Upper lobe of left lung (tissue), 6 donors: Measurements from ENCODE around the gene SLC51B. TPM values are rescaled to one million over a fixed set of nuclear protein-coding genes. Genes with fewer than 3 reads are reported as not detected.
"Not testable (repeated sequence)": the region's sequence is repeated elsewhere in the genome, so short reads cannot be mapped to it uniquely, and the experiment has no call there.

Experiments
- ATAC-seq, 2 donors: fragments of 200-7000 bp; cut with Tn5 transposase; one replicate each; pipeline ENCODE4 v1.9.1; 2022; ENCODE audit warnings: mild to moderate bottlenecking in 2 of 2, moderate library complexity in 2 of 2; ENCODE audit not compliant: low FRiP score in 2 of 2
- DNase-seq, 2 donors: peaks; one replicate each; pipeline ENCODE4 v3.0.0-alpha.2; 2019 to 2020
- H3K27ac ChIP-seq, 4 donors: fragments of 200-600 bp; sonication (generic); one replicate each; pipeline ENCODE4 v1.5.1; 2016 to 2019
- H3K27me3 ChIP-seq, 4 donors: fragments of 200-600 bp; sonication (generic); one replicate each; pipeline ENCODE4 v1.5.1; 2017 to 2019
- H3K36me3 ChIP-seq, 4 donors: fragments of 200-600 bp; sonication (generic); one replicate each; pipeline ENCODE4 v1.5.1; 2016 to 2019
- H3K4me1 ChIP-seq, 4 donors: fragments of 200-600 bp; sonication (generic); one replicate each; pipeline ENCODE4 v1.5.1; 2018 to 2019
- H3K4me3 ChIP-seq, 4 donors: fragments of 200-600 bp; sonication (generic); one replicate each; pipeline ENCODE4 v1.5.1; 2017 to 2019; ENCODE audit warnings: mild to moderate bottlenecking in 2 of 4, moderate library complexity in 1 of 4
- H3K9me3 ChIP-seq, 4 donors: fragments of 200-600 bp; sonication (generic); one replicate each; pipeline ENCODE4 v1.5.1; 2018 to 2019
- EP300 ChIP-seq, 4 donors: sonication (generic); formaldehyde crosslinking; IDR thresholded peaks; one replicate each; pipeline ENCODE4 v1.5.1; 2017; ENCODE audit warnings: antibody characterized with exemption in 4 of 4, control low read depth in 2 of 4
- POLR2A ChIP-seq, 4 donors: fragments of 450-650 bp; IDR thresholded peaks; one replicate each; pipeline ENCODE4 v1.5.1; 2016 to 2017; ENCODE audit warnings: antibody characterized with exemption in 4 of 4, mild to moderate bottlenecking in 2 of 4
- POLR2AphosphoS5 ChIP-seq, 2 donors: sonication (generic); formaldehyde crosslinking; IDR thresholded peaks; one replicate each; pipeline ENCODE4 v1.5.1; 2017; ENCODE audit warnings: antibody characterized with exemption in 2 of 2
- WGBS, 2 donors: methylation state at CpG; one replicate each; pipeline ENCODE4 v1.1.5; 2017 to 2018; 5-methylcytosine and 5-hydroxymethylcytosine counted together
- total RNA-seq, 6 donors: library from RNA; depleted of rRNA in 4 of 6; stranded (reverse); fragments of >200 nt in 4 of 6; gene quantifications; one replicate each; pipeline versions ENCODE4 v1.1.0 to v1.2.1, GENCODE V29; 2016 to 2021
- TF ChIP-seq, protein P1 (sequence below), 6 experiments: fragments of 450-650 bp in 4 of 6; fragments of 200-600 bp in 2 of 6; sonication (generic) in 2 of 6; IDR thresholded peaks; one replicate each; pipeline ENCODE4 v1.5.1; 2016 to 2019; ENCODE audit warnings: antibody characterized with exemption in 6 of 6
- donor health status: DM: no; HTN: no; CAD: no; lungs with moderate emphysema.
- donor health status: DM: no; HTN: yes; CAD: no; lungs with severe emphysema.

Gene SLC51B
- total RNA-seq, 6 donors from 2014 or later = 0.69 to 6.6 (median 4.4) TPM; not detected in 2

DNA sequence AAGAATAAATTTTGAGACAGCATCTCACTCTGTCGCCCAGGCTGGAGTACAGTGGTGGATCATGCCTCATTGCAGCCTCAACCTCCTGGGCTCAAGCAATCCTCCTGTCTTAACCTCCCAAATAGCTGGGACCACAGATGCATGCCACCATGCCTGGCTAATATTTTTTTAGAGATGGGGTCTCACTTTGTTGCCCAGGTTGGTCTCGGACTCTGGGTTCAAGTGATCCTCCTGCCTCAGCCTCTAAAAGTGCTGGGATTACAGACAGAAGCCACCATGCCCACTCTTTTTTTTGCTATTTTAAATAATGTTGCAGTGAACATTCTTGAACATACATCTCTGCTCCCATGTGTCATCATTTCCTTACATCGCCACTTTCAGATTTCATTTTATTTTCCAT lies 6.8 kb upstream of the SLC51B start:
- Histone ChIP-seq H3K27ac (no peak overlapping the region), H3K4me1 (peaks cover 0 to 14% (median 6%) of the 10 kb centered on the region in 4 donors), H3K9me3 (no peaks in the 10 kb centered on the region), H3K36me3 (no peaks in the 10 kb centered on the region), H3K27me3 (no peaks in the 10 kb centered on the region), H3K4me3 (no peak overlapping the region)
- ATAC-seq = no peak
- 95 to 99% methylated on average over 2 to 3 of the region's 3 CpGs for WGBS, 2 donors
- DNase-seq = no peak
- TF ChIP-seq POLR2A (IDR thresholded peaks at IDR 0.05) = no peak
- TF ChIP-seq EP300 (IDR thresholded peaks at IDR 0.05) = no peak
- TF ChIP-seq, protein P1, sequence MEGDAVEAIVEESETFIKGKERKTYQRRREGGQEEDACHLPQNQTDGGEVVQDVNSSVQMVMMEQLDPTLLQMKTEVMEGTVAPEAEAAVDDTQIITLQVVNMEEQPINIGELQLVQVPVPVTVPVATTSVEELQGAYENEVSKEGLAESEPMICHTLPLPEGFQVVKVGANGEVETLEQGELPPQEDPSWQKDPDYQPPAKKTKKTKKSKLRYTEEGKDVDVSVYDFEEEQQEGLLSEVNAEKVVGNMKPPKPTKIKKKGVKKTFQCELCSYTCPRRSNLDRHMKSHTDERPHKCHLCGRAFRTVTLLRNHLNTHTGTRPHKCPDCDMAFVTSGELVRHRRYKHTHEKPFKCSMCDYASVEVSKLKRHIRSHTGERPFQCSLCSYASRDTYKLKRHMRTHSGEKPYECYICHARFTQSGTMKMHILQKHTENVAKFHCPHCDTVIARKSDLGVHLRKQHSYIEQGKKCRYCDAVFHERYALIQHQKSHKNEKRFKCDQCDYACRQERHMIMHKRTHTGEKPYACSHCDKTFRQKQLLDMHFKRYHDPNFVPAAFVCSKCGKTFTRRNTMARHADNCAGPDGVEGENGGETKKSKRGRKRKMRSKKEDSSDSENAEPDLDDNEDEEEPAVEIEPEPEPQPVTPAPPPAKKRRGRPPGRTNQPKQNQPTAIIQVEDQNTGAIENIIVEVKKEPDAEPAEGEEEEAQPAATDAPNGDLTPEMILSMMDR (IDR thresholded peaks at IDR 0.05) = no peak
- TF ChIP-seq POLR2AphosphoS5 (IDR thresholded peaks at IDR 0.05) = no peak

- H3K27me3 ChIP-seq = no peaks in the 10 kb centered on the region
- DNase-seq (no peak), ATAC-seq (no peak)
- H3K4me1 ChIP-seq = peaks cover 0 to 12% (median 6%) of the 10 kb centered on the region in 4 donors
- WGBS, 2 donors = 73 to 83% methylated on average over 5 of the region's 5 CpGs
- H3K36me3 ChIP-seq = no peaks in the 10 kb centered on the region
- TF ChIP-seq, protein P1 (IDR thresholded peaks at IDR 0.05) = no peak
- TF ChIP-seq EP300 (IDR thresholded peaks at IDR 0.05) (no peak), POLR2AphosphoS5 (IDR thresholded peaks at IDR 0.05) (no peak), POLR2A (IDR thresholded peaks at IDR 0.05) (no peak)
- H3K9me3 ChIP-seq = no peaks in the 10 kb centered on the region
- no peak overlapping the region for H3K27ac ChIP-seq
- H3K4me3 ChIP-seq = no peak overlapping the region
Measured at GRCh38 chr15:65038836-65039235, 6.4 kb upstream of the SLC51B start.

DNA sequence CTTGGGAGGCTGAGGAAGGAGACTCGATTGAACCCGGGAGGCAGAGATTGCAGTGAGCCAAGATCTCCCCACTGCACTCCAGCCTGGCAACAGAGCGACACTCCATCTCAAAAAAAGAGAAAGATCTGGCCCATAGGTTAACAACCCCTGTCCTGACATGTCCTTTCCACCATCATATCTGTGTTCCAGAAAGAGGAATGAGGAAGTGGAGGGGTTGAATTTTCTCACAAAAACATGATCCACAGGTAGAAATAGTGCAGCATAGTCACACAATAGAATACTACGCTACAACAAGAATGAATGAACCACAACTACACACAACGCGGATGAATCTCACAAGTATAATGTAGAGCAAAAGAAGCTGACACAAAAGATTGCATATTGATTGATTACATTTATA lies 4.7 kb upstream of the SLC51B start:
- ATAC-seq = no peak
- Histone ChIP-seq H3K9me3 (no peaks in the 10 kb centered on the region), H3K4me3 (no peak overlapping the region), H3K4me1 (peaks cover 0 to 23% (median 19%) of the 10 kb centered on the region in 4 donors), H3K27me3 (no peaks in the 10 kb centered on the region), H3K36me3 (no peaks in the 10 kb centered on the region), H3K27ac (no peak overlapping the region)
- no peak for DNase-seq
- WGBS, 2 donors = 87 to 97% methylated on average over 6 of the region's 6 CpGs
- no peak for TF ChIP-seq EP300 (IDR thresholded peaks at IDR 0.05)
- no peak for TF ChIP-seq POLR2AphosphoS5 (IDR thresholded peaks at IDR 0.05)
- TF ChIP-seq, protein P1 (IDR thresholded peaks at IDR 0.05) = no peak
- TF ChIP-seq POLR2A (IDR thresholded peaks at IDR 0.05) = no peak

GRCh38 chr15:65041787-65042186 lies 3.4 kb upstream of the SLC51B start:
- Histone ChIP-seq H3K9me3 (no peaks in the 10 kb centered on the region), H3K36me3 (no peaks in the 10 kb centered on the region), H3K27ac (no peak overlapping the region), H3K27me3 (no peaks in the 10 kb centered on the region), H3K4me3 (no peak overlapping the region), H3K4me1 (peaks cover 0 to 28% (median 20%) of the 10 kb centered on the region in 4 donors)
- ATAC-seq (no peak), DNase-seq (no peak)
- TF ChIP-seq POLR2AphosphoS5 (IDR thresholded peaks at IDR 0.05) (no peak), POLR2A (IDR thresholded peaks at IDR 0.05) (no peak), EP300 (IDR thresholded peaks at IDR 0.05) (no peak)
- TF ChIP-seq, protein P1 (IDR thresholded peaks at IDR 0.05) = no peak
- 93 to 94% methylated on average over 2 of the region's 2 CpGs for WGBS, 2 donors

DNA sequence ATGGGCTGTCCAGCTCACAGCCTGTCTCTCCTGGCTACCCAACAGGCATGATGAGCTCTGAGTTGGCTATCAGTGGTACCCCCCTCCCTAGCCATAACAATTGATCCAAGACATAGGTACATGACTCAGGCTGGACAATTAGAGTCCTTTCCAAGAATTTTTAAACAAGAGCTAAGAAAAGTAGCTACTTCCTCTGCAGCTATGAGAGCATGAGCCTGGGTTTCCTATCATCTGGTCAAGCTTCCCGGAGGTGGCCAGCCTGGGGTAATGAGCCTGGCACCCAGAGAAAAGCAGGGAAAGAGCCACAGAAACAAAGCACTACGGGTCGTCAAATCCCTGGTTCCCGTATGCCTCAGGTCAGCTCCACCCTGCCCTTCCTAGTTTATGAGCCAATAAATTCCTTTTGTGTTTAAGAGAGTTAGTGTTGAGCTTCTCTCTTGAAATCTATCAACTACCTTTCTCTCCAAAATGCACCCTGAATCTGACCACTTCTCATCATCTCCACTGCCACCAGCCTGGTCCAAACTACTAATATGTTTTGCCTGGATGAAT lies 2.3 kb upstream of the SLC51B start:
- Histone ChIP-seq H3K27ac (peak overlapping the region in 1 of 4 donors; percentile 57), H3K9me3 (no peaks in the 10 kb centered on the region), H3K4me1 (peaks cover 0 to 28% (median 20%) of the 10 kb centered on the region in 4 donors), H3K27me3 (no peaks in the 10 kb centered on the region), H3K36me3 (no peaks in the 10 kb centered on the region), H3K4me3 (no peak overlapping the region)
- DNase-seq (no peak), ATAC-seq (no peak)
- TF ChIP-seq EP300 (IDR thresholded peaks at IDR 0.05) = no peak
- no peak for TF ChIP-seq POLR2A (IDR thresholded peaks at IDR 0.05)
- no peak for TF ChIP-seq POLR2AphosphoS5 (IDR thresholded peaks at IDR 0.05)
- TF ChIP-seq, protein P1 (IDR thresholded peaks at IDR 0.05) = no peak
- WGBS, 2 donors = 51 to 60% methylated on average over 4 of the region's 4 CpGs

DNA sequence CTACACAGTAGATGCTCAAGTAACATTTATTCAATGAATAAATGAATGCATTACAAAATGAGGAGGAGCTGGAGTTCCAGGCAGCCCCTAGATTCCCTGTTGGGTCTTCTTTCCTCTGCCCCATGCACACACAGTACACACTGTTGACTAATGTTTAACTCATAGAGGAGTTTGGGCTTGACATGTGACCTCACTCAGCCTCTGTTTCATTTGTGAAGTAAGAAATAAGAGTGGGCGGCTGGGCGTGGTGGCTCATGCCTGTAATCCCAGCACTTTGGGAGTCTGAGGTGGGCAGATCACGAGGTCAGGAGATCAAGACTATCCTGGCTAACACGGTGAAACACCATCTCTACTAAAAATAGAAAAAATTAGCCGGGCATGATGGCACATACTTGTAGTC lies 969 bp upstream of the SLC51B start:
- Histone ChIP-seq H3K27ac (peak overlapping the region; percentile 21 to 69 (median 52)), H3K4me1 (peaks cover 0 to 36% (median 21%) of the 10 kb centered on the region in 4 donors)
- ATAC-seq = peak; percentile 70 to 73
- not testable (repeated sequence) for H3K27me3 ChIP-seq, H3K36me3 ChIP-seq, H3K4me3 ChIP-seq, H3K9me3 ChIP-seq
- WGBS, 2 donors = 50 to 83% methylated on average over 5 of the region's 5 CpGs
- peak in 1 of 2 donors; percentile 78 for DNase-seq
